Inferior parietal cortex (tissue), 1 donor: ENCODE data around the gene ZNF500.
A peak's percentile ranks its signal among the peaks of the same experiment; 100 is the strongest.

Experiments used
- DNase-seq: peaks from one replicate; pipeline ENCODE4 v3.0.0-alpha.2; 2016; ENCODE audit errors: extremely low spot score

The ZNF500 gene

DNA sequence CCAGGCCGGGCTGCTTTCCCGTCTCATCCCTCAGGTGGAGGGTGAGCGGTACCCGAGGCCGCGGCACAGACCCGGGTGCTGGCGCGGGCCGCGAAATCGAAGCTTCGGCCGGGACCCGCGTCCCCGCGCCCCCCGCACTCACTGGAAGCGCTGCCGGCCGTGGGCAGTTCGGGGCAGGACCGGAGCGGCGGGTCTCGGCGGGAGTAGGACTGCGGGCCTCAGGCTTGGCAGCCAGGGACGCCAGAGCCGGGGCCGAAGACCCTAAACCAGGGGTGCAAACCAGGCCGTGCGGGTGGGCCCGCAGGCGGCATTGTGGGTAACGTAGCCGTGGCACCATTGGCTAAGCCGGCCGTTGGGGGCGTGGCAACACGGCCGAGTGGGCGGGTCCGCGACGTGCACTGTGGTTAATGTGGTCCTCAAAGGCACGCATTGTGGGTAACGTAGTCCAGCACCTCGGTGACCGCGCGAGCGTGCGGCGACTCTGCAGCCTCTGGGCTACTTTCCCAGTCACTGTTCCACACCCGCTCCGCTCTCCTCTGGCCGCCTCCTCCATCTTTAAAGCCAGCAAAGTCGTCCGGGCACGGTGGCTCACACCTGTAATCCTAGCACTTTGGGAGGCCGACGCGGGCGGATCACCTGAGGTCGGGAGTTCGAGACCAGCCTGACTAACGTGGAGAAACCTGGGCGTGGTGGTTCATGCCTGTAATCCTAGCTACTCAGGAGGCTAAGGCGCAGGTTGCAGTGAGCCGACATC is at the start of gene ZNF500:
ZNF500 (minus strand) TSS at position 288 of the 754 bp plus-strand sequence. CDS start 1,184 bp downstream, outside the sequence.
- DNase-seq: peak; percentile 96

DNA sequence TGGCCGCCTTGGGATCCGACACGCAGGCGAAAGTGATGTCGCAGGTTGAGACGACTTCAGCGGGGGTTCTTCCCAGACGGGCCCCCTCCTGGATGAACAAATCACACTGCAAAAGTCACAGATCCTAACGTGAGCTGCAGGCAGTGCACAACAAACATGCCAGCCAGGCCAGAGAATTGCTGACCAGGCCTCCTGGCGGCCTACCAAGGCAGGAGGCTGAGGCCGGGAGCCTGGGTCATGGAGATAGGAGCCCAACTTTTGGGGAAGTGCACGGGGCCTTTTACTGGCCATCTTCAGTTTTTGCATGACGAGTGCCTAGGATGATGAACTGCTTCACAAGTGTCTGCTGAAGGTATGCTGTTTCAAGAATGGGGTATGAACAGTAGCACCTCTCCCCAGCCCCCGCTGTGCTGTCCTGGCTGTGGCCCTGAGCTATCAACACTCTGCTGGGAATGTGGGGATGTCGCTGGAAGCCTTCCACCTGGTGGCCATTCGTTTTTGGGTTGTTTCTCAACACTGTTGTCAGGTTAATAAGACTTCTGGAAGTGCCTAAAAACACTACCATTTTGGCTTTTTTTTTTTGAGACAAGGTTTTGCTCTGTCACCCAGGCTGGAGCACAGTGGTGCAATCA is 47.7 kb upstream of the ZNF500 start:
- no peak for DNase-seq

DNA sequence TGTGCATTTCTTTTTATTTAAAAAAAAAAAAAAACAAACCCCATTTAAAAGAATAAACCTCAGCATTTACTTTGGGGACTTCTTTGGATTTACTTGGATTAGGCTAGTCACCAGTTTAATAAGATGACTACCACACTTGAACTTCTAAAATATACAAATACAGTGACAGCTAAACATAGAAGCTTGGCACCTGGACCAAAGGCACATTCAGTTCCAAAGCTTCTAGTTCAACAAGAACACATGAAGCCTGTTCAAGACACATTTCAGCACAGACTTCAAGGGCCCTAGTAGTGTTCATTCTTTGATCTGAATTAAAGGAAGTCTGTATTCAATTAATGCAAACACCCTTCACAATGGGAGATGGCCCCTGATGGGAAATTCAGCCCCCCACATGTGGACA is 47.1 kb upstream of the ZNF500 start:
- no peak for DNase-seq

DNA sequence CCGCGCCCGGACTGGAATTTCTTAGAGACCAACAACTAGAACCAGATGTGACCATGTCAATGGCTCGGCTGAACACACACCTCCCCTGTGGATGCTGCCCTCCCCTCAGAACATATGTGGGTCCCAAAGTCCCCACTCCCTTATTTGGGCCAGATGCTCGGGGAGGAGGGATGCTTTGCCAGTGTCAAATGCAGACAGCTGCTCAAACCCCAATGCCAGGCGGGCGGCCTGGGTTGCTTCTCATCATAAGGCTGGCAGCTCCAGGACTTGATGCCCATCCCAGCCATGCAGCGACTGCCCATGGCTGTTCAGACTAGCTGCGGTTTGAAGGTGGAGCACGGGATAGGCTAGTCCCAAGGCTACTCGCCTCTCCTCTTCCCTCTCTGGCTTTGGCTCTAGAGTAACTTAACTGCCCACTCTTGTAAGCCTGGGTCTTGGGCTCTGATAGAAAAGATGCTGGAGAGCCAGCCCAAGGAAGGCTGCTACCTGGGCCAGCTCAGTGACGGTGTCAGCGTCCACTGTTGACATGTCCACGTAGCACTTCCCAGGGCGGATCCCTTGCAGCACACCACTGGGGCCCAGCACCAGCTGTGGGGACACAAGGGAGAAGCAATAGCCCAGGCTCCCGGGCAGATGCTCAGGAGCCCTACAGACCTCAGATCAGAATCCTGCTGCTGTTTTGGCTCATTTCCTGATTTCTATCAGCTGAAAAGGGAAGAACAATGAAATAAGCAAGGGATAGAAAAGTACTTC is 46.5 kb upstream of the ZNF500 start:
- no peak for DNase-seq

DNA sequence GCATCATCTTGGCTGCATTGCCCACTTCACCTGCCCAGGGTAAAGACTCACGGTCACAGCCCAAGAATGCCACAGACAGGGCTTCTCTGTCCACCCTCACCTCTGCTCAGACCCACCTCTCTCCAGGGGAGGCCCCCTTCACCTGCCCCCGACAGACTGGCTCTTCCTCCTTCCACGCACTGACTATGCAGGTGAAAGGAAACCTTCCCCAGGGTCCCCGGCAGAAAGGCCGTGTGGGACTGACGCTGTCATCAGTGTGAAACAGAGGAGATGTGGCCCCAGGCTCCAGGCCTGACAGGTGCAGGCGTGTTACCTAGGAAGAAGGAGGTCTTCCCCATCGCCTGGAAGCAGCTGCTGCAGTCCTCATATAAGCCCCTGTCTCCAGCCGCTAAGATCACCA is 44.8 kb upstream of the ZNF500 start:
- no peak for DNase-seq

DNA sequence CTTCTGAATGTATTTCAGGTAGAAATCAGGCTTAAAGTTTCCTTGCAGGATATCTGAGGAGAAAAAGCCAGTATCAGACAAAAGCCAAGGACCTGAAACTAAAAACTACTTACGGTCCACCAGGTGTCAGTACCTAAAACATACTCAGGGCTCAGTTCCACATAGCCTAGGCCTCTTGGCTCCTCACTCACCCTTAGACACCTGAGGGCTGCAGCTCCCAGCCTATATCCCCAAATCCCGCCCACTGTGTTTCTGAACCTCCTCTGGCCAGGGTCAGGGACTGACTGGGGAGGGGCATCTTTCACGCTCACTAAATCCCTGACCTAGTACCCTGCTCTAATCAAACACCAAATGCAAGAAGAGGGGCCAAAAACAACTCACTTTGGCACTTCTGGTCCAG is 44.3 kb upstream of the ZNF500 start:
- no peak for DNase-seq

DNA sequence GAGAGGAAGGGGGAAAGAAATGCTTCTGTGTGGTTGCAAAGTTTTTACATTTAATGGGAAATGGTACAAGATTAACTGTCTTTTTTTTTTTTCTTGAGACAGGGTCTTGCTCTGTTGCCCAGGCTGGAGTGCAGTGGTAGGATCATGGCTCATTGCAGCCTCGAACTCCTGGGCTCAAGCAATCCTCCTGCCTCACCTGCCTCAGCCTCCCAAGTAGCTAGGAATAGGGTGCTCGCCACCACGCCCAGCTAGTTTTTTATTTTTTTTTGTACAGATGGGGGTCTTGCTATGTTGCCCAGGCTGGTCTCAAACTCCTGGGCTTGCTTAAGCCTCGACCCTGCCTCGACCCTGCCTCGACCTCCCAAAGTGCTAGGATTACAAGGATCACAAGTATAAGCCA is 39.3 kb upstream of the ZNF500 start:
- no peak for DNase-seq

DNA sequence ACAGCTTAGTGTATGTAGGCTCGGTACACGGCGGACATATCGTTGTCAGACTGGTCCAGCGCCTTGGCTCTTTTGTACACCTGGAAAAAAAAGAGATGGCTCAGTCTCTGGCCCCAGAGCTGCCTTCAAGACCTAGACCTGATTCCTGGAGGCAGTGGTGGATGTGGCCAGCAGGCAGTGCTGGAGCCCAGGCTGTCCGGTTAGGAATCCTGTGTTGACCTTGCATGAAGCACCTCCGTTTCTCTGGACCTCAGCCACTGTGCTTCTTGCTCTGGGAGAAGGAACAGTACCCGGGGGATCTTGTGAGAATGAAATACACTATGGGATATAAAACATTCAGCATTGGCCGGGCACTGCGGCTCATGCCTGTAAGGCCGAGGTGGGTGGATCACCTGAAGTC is 38.3 kb upstream of the ZNF500 start:
- no peak for DNase-seq

DNA sequence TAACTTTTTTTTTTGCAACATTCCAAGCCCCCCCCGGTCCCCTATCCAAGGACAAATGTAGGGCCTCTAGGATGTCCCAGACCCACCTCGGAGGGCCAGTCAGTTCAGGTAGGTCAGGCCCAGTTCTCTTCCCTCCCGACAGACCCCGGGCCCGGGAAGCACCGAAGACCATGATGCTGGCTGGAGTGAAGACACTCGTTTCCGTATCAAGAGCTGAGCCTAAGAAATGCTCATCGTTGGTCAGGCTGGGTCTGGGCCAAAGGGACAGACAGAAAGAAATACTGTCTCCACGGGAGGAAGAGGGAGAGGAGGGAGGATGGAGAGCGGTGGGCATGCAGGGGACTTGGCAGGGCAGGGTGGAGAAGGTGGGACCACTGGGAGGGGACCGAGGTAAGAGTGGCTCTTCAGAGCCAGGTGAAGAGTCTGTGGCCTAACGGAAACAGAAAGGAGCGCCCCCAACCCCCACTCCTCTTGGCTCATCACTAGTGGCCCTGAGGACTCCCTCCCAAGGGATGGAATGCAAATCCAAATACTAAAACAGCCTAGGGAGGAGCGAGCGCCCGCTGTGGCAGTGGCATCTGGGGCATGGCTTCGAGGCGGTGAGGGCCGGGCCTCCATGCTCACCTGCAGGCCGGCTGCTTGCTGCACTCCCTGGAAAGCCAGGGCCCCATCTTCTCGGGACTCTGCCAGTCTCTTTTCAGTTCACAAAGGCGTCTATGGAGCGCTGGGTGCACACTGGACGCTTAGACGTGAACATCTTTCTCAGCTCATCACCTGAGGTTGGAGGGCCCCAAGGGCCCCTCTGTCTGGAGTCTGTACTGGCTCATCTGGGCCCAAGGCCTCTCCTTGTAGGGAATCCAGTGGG is 37.2 kb upstream of the ZNF500 start:
- no peak for DNase-seq

DNA sequence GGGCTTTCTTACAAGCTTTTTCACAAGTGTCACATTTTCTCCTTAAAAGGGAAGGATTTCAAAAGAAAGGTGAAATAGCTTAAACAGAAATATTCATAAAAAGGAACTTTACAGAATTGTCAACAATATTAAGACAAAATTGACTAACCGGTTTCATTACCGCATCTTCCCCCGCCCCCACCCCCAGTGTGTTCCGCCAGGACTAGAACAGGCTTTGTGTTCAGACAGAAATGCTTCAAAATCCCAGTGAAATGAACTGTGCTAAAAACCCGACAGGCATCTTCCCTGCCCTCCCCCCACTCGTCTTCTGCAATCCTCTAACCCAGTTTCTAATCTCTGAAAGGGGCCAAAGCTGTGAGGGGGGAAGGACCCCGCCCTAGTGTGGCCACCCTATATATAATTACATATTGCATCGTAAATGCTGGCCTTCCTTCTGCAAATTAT is 36.5 kb upstream of the ZNF500 start:
- DNase-seq: no peak

DNA sequence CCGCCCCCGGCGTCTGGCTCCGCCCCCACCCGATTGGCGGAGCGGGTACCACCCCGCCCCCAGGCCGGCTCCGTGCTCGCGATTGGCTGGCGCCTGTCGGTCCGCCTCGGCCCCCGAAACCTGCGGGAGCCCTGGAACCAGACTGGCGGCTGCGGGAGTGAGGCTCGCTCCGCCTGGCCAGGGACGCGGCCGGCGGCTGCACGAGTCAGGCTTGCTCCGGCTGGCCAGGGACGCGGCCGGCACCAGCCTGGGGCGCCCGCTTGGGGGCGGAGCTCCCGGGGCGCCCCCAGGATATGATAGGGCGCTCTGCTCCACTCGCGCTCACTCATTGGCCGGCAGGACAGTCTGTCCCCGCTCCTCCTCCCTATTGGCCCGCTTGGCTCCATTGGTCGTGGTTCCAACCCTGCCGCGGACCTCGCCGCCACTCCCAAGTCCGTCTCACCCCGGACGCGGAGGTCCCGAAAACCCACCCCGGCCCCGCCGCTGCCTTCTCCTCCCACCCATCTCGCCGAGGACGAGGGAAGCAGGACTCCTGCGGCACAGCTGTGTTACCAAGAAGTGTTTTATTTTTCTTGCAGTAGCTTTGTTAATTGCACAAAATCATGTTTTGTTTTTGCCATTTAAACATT is 35.8 kb upstream of the ZNF500 start:
- peak; percentile 95 for DNase-seq

DNA sequence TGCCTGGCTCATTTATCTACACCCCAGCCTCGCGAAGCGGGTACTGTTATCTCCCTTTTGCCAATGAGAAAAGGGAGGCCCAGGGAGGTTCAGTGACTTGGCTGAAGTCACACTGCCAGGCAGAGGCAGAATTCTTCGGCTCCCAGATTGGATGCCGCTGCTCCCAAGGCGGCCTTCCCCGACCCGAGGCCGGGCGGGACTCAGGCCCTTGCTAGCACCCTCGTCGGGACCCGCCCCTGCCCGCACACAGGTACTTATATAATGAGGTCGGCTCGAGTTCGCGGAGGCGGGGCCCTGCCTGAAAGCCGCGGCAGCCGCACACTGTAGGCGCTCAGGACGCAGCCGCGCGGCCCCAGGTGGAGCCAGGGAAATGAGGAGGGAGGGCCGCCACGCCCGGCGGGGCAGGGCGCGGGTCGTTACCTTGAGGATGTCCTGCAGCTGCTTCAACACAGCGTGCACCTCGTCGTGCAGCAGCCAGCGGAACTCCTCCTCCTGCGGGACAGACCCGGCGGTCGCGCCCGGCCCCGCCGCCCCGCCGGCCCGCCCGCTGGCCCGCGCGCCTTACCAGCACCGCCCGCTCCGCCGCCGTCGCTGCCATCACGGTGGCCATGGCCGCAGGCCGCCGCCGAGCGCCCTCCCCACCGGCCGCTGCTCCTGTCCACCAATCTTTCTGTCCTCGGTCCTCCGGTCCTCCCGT is 35.1 kb upstream of the ZNF500 start, which contains the start of gene ROGDI:
ROGDI (minus strand) TSS at position 672 of the 697 bp plus-strand sequence; CDS start at position 610, 62 bp downstream.
- peak; percentile 53 for DNase-seq

DNA sequence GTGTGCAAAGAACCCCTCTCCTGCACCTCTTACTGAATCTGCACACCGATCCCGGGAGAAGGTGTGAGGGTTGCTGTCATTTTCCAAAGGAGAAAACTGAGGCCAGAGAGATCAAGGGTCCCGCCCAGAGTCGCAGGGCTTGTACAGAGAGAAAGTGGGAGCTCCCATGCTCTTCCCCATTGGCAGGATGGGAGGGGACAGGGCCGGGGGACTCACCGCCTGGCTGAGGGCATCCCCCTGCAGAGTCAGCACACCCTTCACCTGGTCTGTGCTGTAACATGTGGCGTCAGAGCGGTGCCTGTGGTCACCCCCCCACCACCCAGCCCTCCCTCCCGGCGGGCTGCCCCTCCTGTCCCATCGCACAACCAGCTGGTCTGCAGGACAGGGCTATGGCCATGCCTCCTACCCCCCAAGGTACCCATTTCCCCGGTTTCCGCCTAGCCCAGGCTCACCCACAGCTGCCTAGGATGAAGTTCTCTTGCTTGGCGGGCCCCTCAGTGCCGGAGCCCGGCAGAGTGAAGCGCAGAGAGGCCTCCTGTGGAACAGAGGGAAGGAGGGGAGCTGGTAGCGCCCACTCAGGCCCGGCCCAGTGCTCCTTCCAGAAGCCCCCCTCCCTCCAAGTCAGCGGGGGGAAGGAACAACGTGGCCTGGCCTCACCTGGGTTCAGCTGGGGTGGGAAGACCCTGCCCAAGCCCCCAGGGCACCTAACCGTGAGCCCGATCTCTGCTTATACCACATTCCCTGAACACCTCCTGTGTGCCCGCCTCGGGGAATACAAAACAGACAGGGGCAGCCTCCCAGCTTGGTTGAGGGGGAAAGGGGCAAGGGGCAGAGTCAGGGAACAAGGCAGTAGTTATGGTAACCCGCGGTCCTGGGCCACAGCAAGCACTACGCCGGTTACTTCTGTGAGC is 34.3 kb upstream of the ZNF500 start:
- DNase-seq: no peak

DNA sequence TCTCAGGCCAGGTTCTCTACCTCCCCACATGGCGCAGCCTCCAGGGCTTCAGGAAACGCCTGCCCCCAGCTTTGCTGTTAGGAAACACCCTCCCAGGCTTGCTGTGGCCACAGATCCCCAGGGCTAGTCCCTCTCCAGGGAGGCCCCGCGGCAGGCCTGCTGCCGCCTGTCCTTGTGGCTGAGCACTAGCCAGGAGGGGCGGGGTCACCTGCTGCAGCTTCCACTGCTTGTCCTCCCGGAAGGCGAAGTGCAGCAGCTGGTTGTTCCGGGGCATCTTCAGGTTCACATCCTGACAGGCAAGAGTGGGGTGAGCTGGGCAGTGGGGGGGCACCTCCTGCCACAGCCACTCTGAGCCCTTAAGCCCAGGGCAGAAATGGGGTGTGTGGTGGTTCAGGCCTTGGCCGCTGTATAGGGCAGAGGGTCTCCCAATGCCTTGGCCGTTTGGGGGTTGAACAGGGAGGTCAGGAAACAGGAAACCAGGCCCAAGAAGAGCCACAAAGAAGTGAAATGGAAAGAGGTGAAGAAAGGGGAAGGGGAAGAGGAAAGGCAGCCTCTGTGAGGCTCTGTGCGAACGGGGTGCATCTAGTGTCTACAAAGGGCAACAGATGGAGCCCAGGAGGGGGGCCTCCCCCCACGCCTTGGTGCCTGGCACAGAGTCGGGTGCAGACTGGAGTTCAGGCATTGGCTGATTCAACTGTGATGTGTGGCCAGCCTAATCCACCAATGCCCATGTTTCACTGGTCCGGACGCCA is 33.5 kb upstream of the ZNF500 start:
- peak; percentile 74 for DNase-seq

DNA sequence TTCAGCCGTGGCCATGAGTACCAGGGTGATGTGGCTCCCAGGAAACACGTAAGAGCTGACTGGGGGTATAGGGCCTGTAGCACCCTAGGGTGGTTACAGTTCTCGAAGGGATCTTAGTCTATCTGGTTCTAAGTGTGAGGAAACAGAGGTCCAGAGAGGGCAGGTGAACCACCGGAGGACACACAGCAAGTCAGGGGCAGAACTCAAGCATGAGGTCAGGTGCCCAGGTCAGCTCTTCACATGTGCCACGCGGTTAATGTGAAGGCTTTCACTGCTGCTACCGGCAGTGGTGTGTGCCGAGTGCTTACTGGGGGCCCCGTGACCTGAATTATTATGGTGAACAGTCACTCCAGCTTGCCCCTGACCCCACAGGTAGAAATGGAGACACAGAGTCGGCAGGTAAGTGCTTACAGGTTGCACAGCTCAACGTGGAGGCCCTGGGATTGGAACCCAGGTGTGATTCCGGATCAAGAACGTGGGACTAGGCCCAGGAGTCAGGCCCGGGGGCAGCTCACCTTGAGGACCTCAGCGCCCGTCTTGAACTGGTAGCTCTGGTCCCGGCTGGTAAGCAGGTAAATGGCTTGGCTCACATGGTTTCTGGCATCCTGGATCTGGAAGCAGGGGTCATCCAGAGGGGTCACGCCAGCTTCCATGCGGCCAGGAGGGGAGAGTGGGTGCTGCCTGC is 32.4 kb upstream of the ZNF500 start:
- no peak for DNase-seq

DNA sequence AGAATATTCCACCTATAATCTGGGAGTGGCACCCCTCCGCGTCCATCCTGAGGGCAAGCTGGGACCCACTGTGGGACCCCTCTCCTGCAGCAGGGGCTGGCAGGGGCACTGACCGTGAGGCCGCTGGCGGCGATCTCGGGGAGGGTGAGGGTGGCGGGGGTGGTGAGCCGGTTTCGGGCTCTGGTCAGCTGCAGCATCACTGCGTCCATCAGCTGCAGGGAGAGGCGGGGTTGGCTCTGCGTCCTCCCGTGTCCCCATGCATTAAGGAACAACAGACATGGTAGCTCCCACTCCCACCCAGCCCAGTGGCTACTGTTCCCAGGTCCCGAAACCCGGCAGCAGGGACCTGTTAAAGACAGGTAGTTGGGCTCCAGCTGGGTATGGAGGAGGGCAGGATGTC is 31.5 kb upstream of the ZNF500 start:
- no peak for DNase-seq

DNA sequence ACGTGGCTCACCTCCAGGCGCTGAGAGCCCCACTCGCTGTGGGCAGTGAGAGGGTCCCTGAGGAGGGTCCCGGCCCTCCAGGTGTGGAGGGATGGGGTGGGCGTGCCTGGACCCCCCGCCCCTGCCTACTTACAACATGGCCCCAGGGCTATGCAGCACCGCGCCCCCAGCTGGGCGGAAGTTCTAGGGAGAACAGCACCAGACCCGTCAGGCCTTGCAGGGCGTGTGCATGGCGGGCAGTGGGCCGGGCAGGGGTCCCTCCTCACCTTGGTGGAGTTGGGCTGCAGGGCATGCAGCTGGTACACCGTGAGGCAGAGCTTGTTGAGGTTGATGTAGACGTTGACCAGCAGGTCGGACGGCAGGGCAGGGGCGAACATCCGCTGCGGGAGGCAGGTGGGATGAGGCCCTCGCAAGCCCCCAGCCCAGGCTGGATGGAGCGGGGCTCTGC is 30.9 kb upstream of the ZNF500 start:
- DNase-seq: no peak
